GM18867 (cell line): Measurements from ENCODE around the gene XPO6.

Experiments used
- ATAC-seq: cut with Tn5 transposase; IDR thresholded peaks from one replicate; pipeline ENCODE4 v1.9.1; 2021; ENCODE audit warnings: mild to moderate bottlenecking, moderate library complexity; ENCODE audit not compliant: unreplicated experiment

XPO6 gene

DNA sequence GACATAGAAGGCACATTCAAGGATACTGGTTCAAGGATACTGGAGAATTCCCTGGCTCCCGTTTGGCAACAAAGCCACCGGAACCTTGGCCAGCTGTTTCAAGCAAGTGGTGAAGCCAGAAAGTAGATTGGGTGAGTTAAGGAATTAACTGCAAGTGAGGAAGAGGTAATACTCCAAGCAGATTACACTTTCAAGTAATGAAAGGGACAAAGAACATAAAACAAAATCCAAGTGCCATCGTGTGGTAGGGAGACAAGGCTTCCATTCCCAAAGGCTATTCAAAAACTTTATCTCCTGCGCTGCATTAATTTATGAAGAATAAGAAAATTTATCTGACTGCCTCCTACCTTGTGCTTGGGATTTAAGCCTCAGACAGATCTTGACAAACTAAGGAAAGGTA, 27.8 kb downstream of the XPO6 start:
- no peak for ATAC-seq

DNA sequence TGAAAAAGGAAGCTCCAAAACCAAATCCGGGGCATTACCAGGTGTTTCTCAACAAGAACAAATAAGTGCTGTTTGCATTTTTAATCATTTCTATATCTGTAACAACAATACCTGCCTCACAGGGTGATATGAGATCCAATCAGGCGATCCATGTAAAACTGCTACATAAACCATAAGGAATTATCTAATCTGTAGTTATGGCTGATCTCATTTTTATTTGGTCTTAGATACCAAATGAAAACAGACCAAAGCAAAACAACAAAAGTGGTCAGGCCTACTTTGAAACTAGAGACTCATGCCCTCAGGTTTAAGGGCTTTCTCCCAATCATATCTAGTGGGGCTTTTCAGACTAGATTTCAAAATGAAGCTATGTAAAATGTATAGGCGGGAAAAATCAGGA, 28.3 kb downstream of the XPO6 start:
- ATAC-seq: no peak

DNA sequence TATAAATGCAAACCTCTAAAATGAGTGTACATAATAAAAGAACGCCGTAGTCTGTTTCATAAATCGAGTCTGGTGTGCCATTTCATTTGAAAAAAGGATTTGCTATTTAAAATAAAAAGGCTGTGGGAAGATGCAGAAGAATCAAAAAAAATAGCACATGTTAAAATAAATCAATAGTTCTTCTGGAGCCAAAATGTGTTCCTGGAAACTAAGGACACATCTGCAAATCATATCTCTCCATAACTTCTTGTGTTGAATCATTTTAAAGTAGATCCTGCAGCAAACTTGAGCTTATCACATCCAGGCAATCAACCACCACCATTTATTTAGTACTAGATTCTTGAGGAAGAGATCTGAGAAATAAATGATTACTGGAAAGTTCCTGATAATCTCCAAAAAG, 29.0 kb downstream of the XPO6 start:
- no peak for ATAC-seq

DNA sequence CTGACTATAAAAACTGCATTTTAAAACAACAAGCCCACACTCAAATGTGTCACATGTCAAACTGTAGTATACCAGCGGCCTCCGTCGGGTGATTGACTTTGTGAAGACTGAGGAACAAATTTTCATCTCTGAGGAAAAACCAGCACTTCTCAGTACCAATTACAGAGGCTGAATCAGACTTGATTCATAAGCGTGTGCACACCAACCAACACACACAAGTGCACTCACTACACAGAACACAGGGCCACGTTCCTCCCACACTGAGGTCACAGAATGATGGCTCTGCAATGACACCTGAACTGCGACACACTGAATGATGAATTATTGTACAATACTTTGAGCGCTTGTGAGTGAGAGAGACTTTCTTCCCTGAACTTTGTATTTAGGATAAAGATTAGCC, 29.6 kb downstream of the XPO6 start:
- ATAC-seq: no peak

DNA sequence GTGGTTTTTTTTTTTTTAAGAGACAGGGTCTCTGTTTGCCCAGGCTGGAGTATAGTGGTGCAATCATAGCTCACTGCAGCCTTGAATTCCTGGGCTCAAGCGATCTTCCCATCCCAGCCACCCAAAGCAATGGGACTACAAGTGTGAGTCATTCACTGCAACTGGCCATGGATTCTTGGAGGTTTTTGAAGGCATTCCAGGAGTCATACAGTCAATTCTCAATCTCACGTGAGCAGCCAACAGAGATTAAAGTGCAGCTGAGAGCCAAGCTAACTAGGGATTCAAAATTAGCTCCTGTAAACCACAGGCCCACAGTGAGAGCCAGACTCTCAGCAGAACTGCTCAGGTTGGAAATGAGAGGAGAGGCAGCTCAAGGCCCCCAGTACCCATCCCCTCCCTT, 30.2 kb downstream of the XPO6 start:
- ATAC-seq: no peak

DNA sequence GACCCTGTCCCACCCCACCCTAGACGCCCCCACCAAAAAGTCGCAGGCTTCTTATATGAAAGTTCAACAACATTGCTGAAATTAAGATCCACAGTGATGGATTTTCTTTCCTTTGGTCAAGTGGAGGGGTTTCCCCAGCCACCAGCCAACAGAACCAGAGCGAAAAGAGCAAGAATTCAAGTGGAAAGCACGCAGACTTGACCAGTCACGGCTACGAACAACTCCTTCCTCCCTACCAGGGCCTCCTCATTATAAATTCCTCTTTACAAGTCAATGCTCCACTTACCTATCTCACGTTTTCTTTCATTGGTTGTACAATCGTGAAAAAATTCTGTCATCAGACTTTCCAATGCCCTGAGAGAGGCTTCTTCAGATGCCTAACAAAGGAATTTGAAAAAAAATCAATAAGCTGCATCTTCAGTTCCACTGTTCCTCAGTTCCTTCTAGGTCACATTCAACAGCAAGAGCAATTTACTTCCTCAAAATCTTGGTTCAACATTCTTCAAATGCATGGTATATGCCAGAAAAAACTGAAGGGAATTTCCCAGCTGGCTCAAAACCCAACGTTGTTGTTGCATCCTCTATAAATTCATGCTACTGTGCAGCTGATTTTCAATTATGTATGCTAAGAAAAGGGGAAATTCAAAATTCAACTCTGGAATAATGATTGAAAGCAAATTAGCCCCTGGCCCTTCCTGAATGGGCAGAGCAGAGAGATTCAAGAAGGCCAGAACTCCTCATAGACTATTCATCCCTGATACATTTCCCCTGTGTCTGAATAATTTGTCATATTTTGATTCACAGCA, 30.9 kb downstream of the XPO6 start:
- no peak for ATAC-seq

DNA sequence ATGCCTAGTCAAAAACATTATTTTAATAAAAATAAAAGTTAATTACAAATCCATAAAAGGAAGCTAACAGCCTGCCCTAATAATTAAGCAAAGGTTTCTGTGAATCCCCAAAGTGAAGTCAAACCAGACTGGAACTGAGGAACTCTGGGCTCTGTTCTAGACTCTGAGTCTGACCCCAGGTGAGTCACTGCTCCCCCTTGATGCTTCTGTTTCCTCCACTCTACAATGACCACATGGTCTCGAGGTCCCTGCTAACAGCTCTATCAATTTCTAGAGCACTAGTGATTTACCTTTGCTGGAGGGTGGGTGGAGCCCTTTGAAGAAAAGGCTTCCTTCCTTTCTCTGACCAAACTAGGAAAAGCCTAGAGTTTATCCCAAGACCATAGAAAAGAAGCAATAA, 32.4 kb downstream of the XPO6 start:
- ATAC-seq: no peak

DNA sequence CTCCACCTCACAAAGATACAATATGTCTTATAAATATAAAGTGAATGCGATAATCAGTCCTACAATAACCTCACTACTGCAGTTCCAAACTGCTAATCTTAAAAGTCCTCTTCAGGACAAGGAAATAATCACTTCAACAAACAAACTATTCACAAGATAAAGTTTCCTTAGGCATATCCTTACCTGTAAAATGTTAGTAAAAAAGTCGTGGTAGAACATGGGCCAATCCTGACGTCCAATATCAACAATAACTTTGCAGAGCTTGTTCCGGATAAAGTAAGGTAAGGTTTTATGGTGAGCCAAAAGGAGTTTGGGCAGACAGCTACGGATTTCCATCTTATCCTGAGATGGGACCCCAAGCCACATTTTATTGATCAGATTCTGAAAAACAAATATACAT, 36.0 kb downstream of the XPO6 start:
- ATAC-seq: no peak

DNA sequence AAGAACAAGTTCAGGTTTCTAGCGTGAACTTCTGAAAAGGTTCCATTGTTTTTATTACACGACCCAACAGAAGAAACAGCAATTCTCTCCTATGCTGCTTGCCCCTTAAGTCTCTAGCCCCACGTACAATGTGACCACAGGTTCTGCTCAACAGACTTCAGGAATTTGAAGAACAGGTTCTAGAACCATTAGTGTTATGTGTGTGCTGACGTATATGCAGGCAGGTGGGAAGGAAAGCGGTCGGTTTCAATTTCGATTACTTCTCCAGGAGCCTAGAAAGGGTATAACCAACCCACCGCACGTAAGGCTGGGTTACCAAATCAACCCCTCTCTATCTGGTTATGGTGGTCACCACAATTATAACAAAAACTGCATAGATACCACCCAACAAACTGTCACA, 39.4 kb downstream of the XPO6 start:
- no peak for ATAC-seq

DNA sequence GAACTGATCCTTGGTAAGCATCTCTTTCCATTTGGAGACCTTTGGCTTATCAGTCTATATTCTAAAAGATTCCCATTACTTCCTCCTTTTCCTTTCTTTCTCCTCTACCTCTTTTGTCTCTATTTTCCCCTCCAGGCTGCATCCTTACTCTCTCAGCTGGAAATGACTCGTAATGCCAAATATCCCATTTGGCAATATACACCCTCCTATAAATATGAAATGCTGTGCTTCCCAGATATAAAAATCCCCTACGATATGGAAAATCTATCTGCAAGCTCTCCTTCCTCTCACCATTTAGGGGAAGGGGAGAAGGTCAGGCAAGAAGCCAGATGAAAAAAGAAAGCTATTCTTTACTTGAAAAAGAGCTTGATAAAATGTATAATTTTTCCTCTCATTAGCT, 39.9 kb downstream of the XPO6 start:
- no peak for ATAC-seq

DNA sequence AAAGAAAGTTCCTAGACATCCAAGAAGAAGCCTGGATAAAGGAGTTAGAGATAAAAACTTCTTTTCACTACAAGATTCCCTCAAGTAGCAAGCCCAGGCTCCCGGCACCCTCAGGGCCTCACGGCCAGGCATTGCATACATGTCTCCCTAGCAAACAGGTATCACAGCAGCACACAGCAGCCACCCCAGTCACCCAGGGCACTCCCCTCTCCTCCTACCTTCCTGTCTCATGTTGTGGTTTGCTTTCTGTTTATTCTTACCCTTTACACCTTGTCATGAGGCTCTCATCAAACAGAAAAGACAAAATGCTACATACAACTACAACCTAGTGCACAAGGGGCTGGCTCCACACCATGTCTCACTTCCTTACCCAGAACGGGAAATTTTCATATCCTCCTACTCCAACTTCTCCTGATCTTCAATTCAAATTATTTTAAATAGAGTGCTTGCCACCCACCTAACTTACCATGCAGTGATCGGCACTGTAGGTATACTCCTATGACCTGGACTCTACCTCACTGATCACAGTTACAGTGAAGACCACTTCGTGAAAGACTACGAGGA, 42.7 kb downstream of the XPO6 start:
- ATAC-seq: no peak

DNA sequence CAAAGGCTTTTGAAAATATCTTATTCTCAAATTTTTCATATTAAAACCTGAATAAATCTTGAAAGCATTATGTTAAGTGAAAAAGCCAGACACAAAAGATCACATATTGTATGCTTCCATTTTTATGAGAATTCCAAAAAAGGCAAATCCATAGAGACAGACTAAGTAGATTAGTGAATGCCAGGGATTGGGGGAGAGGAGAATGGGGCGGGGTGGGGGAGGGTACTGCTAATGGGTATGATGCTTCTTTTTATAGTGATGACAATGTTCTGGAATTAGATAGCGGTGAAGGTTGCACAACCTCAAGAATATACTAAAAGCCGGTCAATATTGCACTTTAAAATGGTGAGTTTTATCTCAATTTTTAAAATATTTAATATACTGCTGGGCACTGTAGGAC, 44.0 kb downstream of the XPO6 start:
- no peak for ATAC-seq

DNA sequence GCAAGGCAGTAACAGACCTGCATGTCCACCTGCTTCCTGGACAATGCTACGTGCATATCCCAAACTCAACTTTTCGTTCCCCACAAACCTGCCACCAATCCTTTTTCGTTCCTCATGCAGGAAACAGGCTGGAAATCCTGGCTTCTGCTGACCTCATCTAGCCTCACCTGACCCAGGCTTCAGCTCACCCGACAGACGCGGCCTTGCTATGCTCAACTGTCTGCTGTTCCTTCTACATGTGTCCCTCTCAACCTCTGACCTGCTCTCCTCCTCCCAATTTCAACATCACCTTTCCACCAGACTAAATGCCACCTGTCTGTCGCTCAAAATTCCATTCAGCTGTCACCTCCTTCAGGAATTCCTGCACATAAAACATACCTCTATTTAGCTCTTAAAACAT, 44.5 kb downstream of the XPO6 start:
- ATAC-seq: no peak

DNA sequence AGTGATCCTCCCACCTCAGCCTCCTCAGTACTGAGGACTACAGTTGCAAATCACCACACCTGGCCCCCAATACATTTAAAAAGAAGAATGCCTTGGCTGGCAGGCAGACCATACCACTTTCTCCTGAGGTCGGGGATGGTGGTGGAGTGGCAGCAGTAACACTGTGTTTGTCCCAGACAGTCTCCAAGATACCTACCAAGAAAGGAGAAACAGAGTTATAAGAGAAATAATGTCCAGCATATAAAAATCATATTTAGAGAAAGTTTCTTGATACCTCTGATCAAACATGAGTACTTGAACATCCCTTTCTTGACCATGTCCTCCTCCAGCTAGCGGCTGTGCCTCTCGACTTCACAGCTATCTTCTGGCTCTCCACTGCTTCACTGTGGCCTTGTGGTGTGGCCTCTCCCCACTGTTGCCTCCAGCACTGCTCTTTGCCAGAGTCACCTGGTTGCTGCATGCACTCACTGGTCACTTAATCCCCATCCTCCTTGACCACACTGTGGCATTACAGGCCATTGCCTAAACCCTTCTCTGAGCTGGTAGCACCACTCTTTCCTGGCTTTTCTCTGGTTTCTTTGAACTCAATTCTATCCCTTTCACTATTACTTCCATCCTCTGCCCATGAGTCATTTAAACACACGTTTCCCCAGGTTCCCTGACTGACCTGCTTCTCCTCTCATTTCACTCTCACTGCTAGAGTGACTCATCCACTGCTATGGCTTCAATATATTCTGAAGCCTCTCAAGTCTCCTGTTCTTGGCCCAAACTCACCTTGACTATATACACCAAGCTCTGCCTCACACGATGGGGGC, 45.2 kb downstream of the XPO6 start:
- ATAC-seq: no peak

DNA sequence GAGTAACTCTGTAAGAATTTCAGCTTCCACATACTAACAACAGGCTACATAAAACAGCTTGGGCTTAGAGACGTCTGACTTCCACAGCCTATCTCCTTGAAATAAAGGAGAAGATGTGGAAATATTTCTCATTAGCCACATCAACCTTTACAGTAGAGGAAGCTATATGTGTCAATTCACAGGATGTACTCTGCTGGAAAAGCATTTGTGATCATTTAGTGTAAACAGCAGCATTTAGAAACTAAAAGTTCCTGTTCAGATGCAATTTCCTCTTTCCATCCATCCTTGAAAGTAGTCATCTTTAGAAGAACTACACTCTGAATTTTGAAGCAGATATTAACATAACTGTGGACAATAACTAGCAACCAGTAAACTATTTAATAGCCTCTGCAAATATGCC, 46.2 kb downstream of the XPO6 start:
- no peak for ATAC-seq

DNA sequence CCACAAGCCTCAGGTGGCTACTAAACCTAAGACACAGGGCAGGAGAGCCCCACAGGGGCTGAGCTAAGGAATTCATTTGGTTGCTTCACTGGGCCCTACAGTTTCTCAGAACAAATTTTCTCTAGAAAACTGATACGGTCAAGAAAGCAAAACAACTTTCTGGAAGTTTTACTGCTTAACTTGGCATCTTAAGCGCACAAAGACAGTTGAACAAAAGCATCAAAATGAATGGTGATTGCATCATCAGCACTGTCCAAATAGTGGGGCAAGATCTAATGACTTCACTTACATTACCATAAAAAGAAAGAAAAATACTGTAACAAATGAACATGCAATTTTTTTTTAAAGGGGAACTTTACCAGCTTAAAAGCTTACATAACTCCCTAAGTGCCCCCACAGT, 47.6 kb downstream of the XPO6 start:
- no peak for ATAC-seq

DNA sequence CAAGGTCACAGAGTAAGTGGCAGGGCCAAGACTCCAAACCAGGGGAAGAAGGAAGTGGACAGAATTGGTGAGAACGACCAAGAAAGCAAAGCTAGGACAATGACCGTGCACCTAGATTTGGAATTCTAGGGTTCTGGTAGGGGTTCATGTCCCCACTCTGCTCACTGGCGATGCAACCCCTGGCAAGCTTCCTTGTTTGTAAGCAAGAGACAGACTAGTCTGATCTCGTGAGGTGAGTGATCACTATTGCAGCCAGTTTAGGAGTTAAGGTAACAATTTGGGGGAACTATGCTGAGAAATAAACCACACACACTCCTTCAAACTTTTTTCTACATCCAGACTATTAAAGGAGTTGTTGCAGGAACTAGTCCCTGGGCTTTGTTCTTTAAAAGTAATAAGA, 48.1 kb downstream of the XPO6 start:
- ATAC-seq: no peak

DNA sequence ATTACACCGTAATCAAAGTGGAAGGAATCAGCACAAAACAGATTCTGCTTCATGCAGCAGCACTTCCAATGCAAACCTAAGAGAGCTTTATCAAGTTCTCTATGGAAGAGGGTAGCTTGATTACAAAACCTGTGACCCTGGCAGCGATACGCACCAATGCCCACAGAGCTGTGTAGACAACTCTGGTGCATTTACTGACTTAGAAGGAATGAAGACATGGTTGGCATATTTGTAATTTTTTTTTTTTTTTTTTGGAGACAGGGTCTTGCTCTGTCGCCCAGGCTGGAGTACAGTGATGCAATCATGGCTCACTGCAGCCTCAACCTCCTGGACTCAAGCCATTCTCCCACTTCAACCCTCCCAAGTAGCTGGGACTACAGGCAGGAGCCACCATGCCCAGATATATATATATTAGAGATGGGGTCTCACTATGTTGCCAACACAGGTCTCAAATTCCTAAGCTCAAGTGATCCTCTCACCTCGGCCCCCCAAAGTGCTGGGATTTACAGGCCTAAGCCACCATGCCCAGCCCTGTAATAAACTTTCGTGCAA, 49.4 kb downstream of the XPO6 start:
- ATAC-seq: no peak

DNA sequence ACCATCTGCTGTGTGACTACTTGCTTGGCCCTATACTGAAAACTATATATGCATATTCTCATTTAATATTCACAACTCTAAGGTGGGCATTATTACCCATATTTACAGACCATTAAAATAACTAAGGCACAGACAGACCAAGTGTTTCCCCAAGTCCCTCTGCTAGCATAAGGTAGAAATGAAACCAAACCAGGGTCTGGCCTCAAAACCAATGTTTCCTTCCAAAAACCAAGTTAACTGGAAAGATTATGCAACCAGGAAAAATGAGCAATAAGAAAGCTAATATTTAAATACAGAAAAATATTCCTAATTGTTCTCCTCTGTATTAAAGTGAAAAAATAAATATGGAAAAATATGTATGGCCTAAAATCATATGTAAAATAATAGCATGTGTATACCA, 50.1 kb downstream of the XPO6 start:
- ATAC-seq: no peak

DNA sequence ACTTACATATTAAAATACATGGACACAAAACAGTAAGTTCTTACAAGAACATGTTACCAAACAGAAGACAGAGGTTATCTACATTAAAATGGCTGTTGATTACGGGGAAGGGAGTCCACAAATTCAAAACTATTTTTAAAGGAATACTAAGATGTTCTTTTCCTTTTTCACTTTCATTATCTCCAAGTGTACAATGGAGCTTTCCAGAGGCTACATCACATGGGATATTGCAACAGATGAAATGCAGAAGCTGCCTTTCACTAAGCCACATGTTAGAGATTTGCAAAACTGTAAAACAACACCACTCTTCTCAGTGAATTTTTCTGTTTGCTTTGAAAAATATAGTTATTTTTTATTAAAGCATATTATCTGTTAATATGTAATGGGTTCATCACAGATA, 53.6 kb downstream of the XPO6 start:
- no peak for ATAC-seq

DNA sequence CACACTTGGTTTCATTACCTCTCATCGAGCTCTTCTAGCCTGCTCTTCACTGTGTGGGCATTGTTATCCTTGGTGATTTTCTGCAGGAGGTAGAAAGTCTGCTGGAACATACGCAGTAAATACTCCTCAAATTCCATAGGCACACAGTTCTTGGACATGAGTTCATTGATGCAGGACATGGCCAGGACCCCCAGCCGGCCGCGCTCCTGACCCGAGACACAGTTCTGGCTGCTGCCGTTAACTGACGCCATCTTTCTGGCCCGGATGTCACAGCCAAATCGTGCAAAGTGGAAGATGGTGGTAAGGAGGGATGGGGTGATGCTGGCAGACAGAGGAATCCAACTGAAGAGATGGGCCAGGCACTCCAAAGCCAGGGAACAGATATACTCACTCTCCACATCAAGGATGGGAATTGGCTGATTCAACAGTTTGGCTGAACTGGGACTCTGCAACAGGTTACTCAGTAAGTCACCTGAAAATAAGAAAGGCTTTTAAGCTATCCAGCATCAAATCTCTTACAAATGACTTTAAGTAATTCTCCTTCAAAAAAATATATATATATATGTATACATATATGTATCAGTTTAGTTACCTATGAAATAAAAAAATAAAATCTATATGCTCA, 55.6 kb downstream of the XPO6 start:
- no peak for ATAC-seq
